Jurkat, Clone E6-1 (cell line): Measurements from ENCODE around the gene DPYD.
"Not testable (repeated sequence)": the region's sequence is repeated elsewhere in the genome, so short reads cannot be mapped to it uniquely, and the experiment has no call there.

Experiments
- DNase-seq: peaks from one replicate; pipeline ENCODE4 v3.0.0-alpha.2; 2011; ENCODE audit warnings: low read depth, low spot score
- H3K4me3 ChIP-seq: 2 replicates; pipeline ENCODE4 v1.5.1; 2011; ENCODE audit warnings: mild to moderate bottlenecking, low read length, control low read depth, moderate library complexity

Gene DPYD

GRCh38 chr1:97368296-97368695, 552.5 kb downstream of the DPYD start:
- no peak for DNase-seq
- H3K4me3 ChIP-seq = no peak overlapping the region

GRCh38 chr1:97366984-97367383, 553.9 kb downstream of the DPYD start:
- no peak overlapping the region for H3K4me3 ChIP-seq

DNA sequence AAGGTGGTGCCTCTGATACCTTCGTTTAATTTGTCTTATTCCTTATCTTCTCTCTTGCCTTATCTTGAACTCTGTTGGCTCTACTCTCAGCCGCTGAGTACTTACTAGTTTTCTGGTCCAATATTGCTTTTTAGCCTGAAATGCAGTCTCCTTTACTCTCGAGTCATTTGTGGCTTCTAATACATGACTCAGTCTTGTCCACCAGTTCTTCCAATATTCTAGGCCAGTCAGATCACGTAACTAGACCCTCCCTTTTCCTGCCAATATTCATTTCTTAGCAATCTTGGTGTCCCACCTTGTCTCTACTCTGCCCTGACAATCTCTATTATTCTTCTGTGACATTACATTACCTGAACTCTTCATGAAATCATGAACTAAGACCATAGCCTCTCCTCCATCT, 555.8 kb downstream of the DPYD start:
- DNase-seq = no peak
- H3K4me3 ChIP-seq = no peak overlapping the region

More at GRCh38 chr1:97366984-97367383, 553.9 kb downstream of the DPYD start:
- no peak for DNase-seq

DNA sequence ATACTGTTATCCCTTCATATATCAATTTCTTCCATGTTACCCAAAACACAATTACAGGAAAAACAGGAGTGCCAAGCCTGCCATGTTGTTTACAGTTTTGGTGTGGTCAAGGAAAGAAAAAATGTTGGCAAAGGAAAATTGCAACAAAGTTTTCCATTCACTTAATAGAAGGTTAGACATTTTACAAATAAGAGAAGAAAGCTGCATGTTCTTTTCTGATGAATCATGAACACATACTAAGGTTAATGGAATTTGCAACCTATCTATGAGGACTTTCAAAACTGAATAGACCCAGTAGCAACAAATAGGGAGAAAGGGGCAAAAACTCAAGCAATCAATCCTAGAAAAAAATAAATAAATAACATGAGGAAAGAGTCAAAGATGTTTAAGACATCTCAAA, 556.7 kb downstream of the DPYD start:
- no peak overlapping the region for H3K4me3 ChIP-seq
- no peak for DNase-seq

- DNase-seq = no peak
- no peak overlapping the region for H3K4me3 ChIP-seq
Observed at GRCh38 chr1:97356309-97356708, 564.5 kb downstream of the DPYD start.

DNA sequence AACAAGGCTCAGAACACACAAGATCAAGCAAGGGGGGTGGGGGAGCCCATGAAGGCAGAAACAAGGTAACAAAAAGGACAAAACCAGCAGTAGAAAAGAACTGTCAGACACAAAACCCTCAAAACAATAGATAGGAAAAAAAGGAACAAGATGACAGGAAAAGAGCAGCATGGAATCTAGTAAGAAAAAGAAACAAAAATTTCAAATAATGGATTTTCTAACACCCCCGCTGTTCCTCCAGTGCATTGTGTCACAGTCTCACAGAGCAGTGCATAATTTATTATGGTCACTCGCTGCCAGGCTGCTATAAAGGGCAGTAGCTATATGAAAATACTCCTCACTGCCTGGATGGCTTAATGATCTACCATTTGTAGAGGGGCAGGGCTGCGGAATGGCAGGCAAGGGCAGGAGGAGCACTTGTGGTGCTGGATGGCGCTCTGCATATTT, 567.9 kb downstream of the DPYD start:
- no peak for DNase-seq

GRCh38 chr1:97351846-97352245, 569.0 kb downstream of the DPYD start:
- DNase-seq = no peak
- H3K4me3 ChIP-seq = no peak overlapping the region

More for the DNA sequence above, 567.9 kb downstream of the DPYD start:
- no peak overlapping the region for H3K4me3 ChIP-seq

GRCh38 chr1:97350662-97351061, 570.2 kb downstream of the DPYD start:
- no peak for DNase-seq
- no peak overlapping the region for H3K4me3 ChIP-seq

DNA sequence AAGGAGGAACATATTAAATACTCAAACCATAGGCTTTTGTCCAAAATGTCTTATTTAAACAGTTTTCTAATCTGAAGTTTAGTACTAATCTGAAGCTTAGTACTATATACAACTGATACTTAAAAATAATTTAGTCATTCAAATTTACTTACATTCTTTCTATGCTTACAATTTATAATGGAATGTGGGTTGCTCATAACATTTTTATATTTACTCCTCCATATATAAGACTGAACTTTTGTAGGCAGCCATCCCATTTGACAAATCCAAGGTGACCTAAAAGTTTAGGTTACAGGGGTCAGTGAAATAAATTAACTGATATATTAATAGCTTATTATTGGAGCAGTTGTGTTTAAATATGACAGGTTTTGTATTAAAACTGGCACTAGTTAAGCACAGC, 570.6 kb downstream of the DPYD start:
- no peak overlapping the region for H3K4me3 ChIP-seq
- DNase-seq = no peak

DNA sequence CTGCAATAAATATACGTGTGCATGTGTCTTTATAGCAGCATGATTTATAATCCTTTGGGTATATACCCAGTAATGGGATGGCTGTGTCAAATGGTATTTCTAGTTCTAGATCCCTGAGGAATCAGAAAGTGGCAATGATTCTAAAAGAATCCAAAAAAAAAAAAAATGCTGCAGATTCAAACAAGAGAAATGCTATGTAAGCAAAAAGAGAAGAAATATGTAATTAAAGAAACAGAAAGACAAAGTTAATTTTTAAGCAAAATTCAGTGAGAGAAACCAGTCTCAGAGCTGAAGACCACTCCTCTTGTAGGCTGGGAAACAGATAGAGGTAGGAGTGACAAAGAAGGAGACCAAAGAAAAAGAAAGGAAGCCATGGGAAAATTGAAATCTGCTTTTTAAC, 571.0 kb downstream of the DPYD start:
- H3K4me3 ChIP-seq, DNase-seq: not testable (repeated sequence)

- no peak for DNase-seq
- H3K4me3 ChIP-seq = no peak overlapping the region
Observed at GRCh38 chr1:97348599-97349265, 572.1 kb downstream of the DPYD start.

- H3K4me3 ChIP-seq = no peak overlapping the region
- DNase-seq = no peak
Observed at GRCh38 chr1:97340951-97341350, 579.9 kb downstream of the DPYD start.

GRCh38 chr1:97338347-97338746, 582.5 kb downstream of the DPYD start:
- no peak overlapping the region for H3K4me3 ChIP-seq
- DNase-seq = no peak

DNA sequence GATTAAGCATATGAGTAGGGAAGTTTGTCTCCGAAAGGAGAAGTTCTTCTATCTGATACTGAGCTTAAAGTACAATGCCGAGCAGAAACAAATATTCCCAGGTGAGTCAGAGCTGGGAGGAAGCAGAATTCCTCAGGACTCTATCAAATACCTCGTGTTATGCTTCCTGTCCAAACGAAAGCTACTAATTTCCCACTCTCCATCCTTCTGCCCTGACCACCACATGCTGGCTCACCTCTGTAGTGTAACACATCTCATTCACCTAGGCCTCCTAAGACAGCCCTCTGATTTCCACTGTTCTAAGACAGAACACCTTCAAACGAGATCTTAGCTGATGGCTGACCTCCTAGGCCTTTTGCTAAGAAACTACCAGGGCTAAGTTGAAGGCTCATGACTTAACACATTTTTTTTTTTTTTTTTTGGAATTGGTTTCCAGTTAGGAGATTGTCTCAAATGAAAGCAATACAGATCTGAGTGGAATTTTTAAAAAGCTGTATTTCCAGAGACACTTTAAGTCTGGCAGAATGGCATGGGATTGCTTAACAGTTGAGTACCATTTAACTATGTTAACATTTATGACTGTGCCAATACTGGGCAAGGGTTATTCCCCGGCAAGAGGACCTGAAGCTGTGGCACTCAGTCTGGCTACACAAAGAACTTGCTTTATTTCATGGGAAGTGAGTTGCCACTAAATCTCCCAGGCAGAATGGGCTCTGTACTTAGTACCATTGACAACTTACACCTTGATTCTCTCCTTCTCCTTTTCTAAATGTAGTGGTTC, 583.4 kb downstream of the DPYD start:
- H3K4me3 ChIP-seq = no peak overlapping the region
- no peak for DNase-seq

DNA sequence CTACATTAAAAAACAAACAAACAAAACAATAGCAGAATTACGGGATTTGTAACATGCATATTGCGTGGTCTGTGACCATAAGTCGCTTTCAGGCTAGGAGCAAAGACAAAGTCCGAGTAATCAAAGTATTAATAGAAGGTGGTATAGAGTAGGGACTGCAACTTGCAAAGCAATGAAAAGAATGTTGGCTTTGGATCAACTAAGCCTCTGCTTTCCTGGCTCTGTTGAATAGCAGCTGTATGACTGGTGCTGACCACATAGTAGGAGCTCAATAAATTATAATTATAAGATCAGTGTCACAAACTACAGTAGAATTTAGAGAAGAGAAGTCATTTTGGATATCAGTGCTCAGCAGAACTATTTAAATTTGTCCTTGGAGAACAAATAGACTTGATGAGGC, 586.4 kb downstream of the DPYD start:
- no peak for DNase-seq
- no peak overlapping the region for H3K4me3 ChIP-seq

- no peak overlapping the region for H3K4me3 ChIP-seq
- DNase-seq = no peak
Observed at GRCh38 chr1:97332716-97333115, 588.1 kb downstream of the DPYD start.

DNA sequence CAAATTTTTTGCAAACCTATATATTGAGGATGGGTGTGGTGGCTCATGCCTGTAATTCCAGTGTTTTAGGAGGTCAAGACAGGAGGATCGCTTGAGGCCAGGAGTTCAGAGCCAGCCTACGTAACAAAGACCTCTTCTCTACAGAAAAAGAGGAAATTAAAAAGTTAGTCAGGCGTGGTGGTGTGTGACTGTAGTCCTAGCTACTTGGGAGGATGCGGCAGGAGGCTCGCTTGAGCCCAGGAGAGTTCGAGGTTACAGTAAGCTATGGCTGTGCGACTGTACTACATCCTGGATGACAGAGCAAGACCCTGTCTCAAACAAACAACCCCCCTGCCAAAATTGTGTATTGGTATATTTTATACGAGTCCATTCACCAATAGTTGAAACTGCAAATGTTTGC, 589.7 kb downstream of the DPYD start:
- no peak overlapping the region for H3K4me3 ChIP-seq
- no peak for DNase-seq

DNA sequence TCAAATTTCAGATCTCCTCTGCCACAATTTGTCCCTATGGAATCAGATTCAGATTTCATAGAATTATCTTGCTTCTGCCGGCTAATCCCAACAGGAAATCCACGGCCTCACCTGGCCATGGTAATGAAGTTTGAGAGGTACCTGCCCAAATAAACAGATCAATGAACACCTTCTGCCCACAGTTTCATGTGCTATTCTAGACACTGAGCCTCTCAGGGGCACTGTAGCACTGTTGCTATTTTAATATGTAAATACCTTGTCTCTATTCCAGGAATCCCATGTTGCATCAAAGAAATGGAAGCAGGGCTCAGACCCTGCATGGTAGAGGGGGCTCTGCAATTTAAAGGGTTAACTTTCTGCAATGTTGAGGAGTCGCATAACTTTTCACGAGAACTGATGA, 606.1 kb downstream of the DPYD start:
- DNase-seq = no peak

GRCh38 chr1:97308131-97308530, 612.7 kb downstream of the DPYD start:
- no peak for DNase-seq
- H3K4me3 ChIP-seq = no peak overlapping the region

More for the DNA sequence above, 606.1 kb downstream of the DPYD start:
- H3K4me3 ChIP-seq = no peak overlapping the region

DNA sequence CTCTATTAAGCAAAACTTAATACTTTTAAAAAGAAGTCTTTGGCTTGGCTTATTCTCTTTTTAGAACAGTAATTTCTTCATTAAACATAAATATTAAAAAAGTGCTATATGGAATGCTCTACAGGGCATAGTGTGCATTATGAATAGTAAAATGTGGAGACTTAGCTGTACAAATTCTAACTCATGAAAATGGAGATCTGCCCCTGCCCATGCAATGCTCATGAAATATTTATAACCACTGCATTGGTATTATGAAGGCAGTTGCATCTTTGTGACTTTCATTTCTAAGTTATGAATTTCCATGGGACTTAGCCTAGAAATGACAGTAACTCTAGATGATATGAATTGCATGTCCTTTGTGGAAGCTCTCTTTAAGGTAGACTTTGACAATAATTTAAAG, 613.3 kb downstream of the DPYD start:
- H3K4me3 ChIP-seq = no peak overlapping the region
- DNase-seq = no peak

DNA sequence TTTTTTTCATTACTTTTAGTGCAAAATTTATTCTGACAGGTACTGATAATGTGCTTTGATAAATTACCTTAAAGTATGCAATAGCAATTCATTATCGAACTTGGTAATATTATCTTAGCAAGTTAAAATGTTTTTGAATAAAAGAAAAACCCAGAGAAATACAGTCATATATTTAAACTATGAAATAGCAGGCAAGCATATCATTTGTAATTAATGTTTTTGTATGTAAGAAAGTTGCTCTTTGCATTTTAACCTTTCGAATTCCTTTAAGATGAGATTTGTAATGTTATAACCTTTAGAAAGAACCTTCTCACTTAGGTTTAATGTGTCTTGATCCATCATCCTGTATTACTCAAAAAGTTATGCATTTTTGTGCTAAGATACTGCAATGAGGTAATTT, 613.7 kb downstream of the DPYD start:
- DNase-seq = no peak

More for the DNA sequence above, 613.7 kb downstream of the DPYD start:
- no peak overlapping the region for H3K4me3 ChIP-seq
